Measurements from ENCODE around the gene BRME1. TPM values are rescaled to one million over a fixed set of nuclear protein-coding genes. Genes with fewer than 3 reads are reported as not detected.

BRME1 gene
- total RNA-seq, 6 donors from 2014 or later: 0.46 to 4.4 (median 2.1) TPM

GRCh38 chr19:13834244-13835069 lies 71.5 kb downstream of the BRME1 start:
- ATAC-seq (ENCODE audit: low FRiP score in 2 of 2) (no peak), DNase-seq (no peak)
- H3K4me3 ChIP-seq: peak overlapping the region in 1 of 4 donors; percentile 96
- peaks cover 63 to 74% (median 67%) of the 10 kb centered on the region in 4 donors for H3K4me1 ChIP-seq
- H3K27me3 ChIP-seq: no peaks in the 10 kb centered on the region
- WGBS, 2 donors: 73 to 81% methylated on average over 11 to 14 of the region's 14 CpGs
- H3K9me3 ChIP-seq: no peaks in the 10 kb centered on the region
- peak overlapping the region; percentile 84 to 100 (median 100) for H3K27ac ChIP-seq
- TF ChIP-seq EP300 (IDR thresholded peaks at IDR 0.05) (no peak), POLR2A (IDR thresholded peaks at IDR 0.05) (peak in 1 of 4 donors; percentile 14)
- peaks cover 0 to 76% (median 43%) of the 10 kb centered on the region in 4 donors for H3K36me3 ChIP-seq

GRCh38 chr19:13833330-13834243 lies 72.3 kb downstream of the BRME1 start:
- H3K27me3 ChIP-seq: no peaks in the 10 kb centered on the region
- peaks cover 0 to 80% (median 43%) of the 10 kb centered on the region in 4 donors for H3K36me3 ChIP-seq
- H3K4me1 ChIP-seq: peaks cover 56 to 65% (median 62%) of the 10 kb centered on the region in 4 donors
- H3K9me3 ChIP-seq: no peaks in the 10 kb centered on the region
- ATAC-seq (ENCODE audit: low FRiP score in 2 of 2): peak; percentile 70 to 94
- 9 to 12% methylated on average over 25 to 34 of the region's 59 CpGs for WGBS, 2 donors
- peak; percentile 94 to 99 for DNase-seq
- peak overlapping the region in 3 of 4 donors; percentile 22 to 96 (median 42) for H3K4me3 ChIP-seq
- peak overlapping the region; percentile 84 to 100 (median 100) for H3K27ac ChIP-seq
- TF ChIP-seq POLR2A (IDR thresholded peaks at IDR 0.05): peak in 2 of 4 donors; percentile 27 to 56
- no peak for TF ChIP-seq EP300 (IDR thresholded peaks at IDR 0.05)
- TF ChIP-seq POLR2AphosphoS5 (IDR thresholded peaks at IDR 0.05): peak; percentile 54 to 77
- TF ChIP-seq CTCF (IDR thresholded peaks at IDR 0.05): peak; percentile 40 to 80 (median 71)

Small RNA genes lying within 50 kb of the gene (small RNA-seq; reads per million reads assigned to genes)
- gene MIR181C: 165 to 336 (median 293) reads per million in 4 donors
- 71.6 to 211 (median 159) reads per million in 4 donors for gene MIR181D

Other genes starting within 250 kb of the BRME1 start
- 100 to 1,000 TPM in 2 of 6 donors, 10 to 100 TPM in 4; 29.4 to 155 (median 42.3) TPM for gene MRI1, start 141.6 kb downstream of the BRME1 start, total RNA-seq
- 100 to 1,000 TPM in 3 of 6 donors, 10 to 100 TPM in 2, 1 to 10 TPM in 1; 9.4 to 158 (median 96.5) TPM for gene C19orf53, start 131.7 kb downstream of the BRME1 start, total RNA-seq
- gene ZSWIM4, start 110.7 kb downstream of the BRME1 start, total RNA-seq: 10 to 100 TPM in 4 of 6 donors, 1 to 10 TPM in 2; 7.3 to 22.6 (median 10.1) TPM
- 1 to 10 TPM in 2 of 6 donors, not detected in 4; 1.3 to 5.2 TPM for gene NANOS3, start 29.0 kb downstream of the BRME1 start, total RNA-seq
- 10 to 100 TPM; 30.4 to 95.3 (median 35.3) TPM for gene CC2D1A, start 84 bp upstream of the BRME1 start, total RNA-seq
- gene PODNL1, start 32.3 kb upstream of the BRME1 start, total RNA-seq: 1 to 10 TPM; 1.5 to 4.3 (median 2.5) TPM
- gene DCAF15, start 46.4 kb upstream of the BRME1 start, total RNA-seq: 10 to 100 TPM; 20.5 to 51.3 (median 39.0) TPM
- gene RFX1, start 100.2 kb upstream of the BRME1 start, total RNA-seq: 10 to 100 TPM in 5 of 6 donors, 1 to 10 TPM in 1; 6.0 to 22.3 (median 15.5) TPM
- under 1 TPM in 1 of 6 donors, not detected in 5; 0.43 TPM for gene RLN3, start 122.0 kb upstream of the BRME1 start, total RNA-seq
- 10 to 100 TPM in 5 of 6 donors, 1 to 10 TPM in 1; 9.3 to 24.4 (median 14.6) TPM for gene IL27RA, start 125.6 kb upstream of the BRME1 start, total RNA-seq
- gene PALM3, start 156.0 kb upstream of the BRME1 start, total RNA-seq: 100 to 1,000 TPM in 1 of 6 donors, 10 to 100 TPM in 2, 1 to 10 TPM in 2, under 1 TPM in 1; 0.15 to 123 (median 11.0) TPM
- gene MISP3, start 166.7 kb upstream of the BRME1 start, total RNA-seq: 10 to 100 TPM in 3 of 6 donors, 1 to 10 TPM in 3; 7.9 to 31.2 (median 12.3) TPM
- gene C19orf67, start 179.7 kb upstream of the BRME1 start, total RNA-seq: under 1 TPM in 1 of 6 donors, not detected in 5; 0.40 TPM
- 10 to 100 TPM; 17.8 to 62.8 (median 37.0) TPM for gene SAMD1, start 184.6 kb upstream of the BRME1 start, total RNA-seq
- gene PRKACA, start 211.6 kb upstream of the BRME1 start, total RNA-seq: 100 to 1,000 TPM in 1 of 6 donors, 10 to 100 TPM in 5; 24.1 to 107 (median 51.7) TPM
- gene ASF1B, start 230.5 kb upstream of the BRME1 start, total RNA-seq: 1 to 10 TPM; 1.2 to 4.9 (median 3.0) TPM

Measured in upper lobe of left lung (tissue), 6 donors.